Right lobe of liver (tissue), 6 donors: ENCODE results near the gene SENP8. TPM values are rescaled to one million over a fixed set of nuclear protein-coding genes. Genes with fewer than 3 reads are reported as not detected.
"Not testable (repeated sequence)": the region's sequence is repeated elsewhere in the genome, so short reads cannot be mapped to it uniquely, and the experiment has no call there.

Experiments
- ATAC-seq, 4 donors: fragments of 200-7000 bp; cut with Tn5 transposase; one replicate each; pipeline ENCODE4 v1.9.1; 2020; ENCODE audit warnings: mild to moderate bottlenecking in 4 of 4, moderate library complexity in 4 of 4
- DNase-seq, 3 donors: peaks; one replicate each; pipeline ENCODE4 v3.0.0-alpha.2; 2020
- H3K27ac ChIP-seq, 3 donors: fragments of 200-600 bp; one replicate each; pipeline ENCODE4 v1.8.0; 2022
- H3K27me3 ChIP-seq, 2 donors: fragments of 200-600 bp; one replicate each; pipeline ENCODE4 v1.8.0; 2022
- H3K36me3 ChIP-seq, 4 donors: fragments of 200-600 bp; sonication (generic) in 1 of 4; one replicate each; pipeline versions ENCODE4 v1.5.1 to v1.8.0; 2017 to 2022; ENCODE audit warnings: control low read depth in 1 of 4
- H3K4me1 ChIP-seq, 4 donors: fragments of 200-600 bp; sonication (generic) in 1 of 4; one replicate each; pipeline versions ENCODE4 v1.5.1 to v1.8.0; 2017 to 2022; ENCODE audit warnings: control low read depth in 1 of 4
- H3K4me3 ChIP-seq, 3 donors: fragments of 200-600 bp; one replicate each; pipeline ENCODE4 v1.8.0; 2022
- H3K9me3 ChIP-seq, 4 donors: fragments of 200-600 bp; sonication (generic) in 1 of 4; one replicate each; pipeline versions ENCODE4 v1.5.1 to v1.8.0; 2017 to 2022; ENCODE audit warnings: control low read depth in 1 of 4
- POLR2A ChIP-seq: fragments of 450-650 bp; IDR thresholded peaks from one replicate; pipeline ENCODE4 v1.6.1; 2017; ENCODE audit warnings: antibody characterized with exemption, mild to moderate bottlenecking
- WGBS: methylation state at CpG from one replicate; pipeline ENCODE4 v1.1.6; 2018; ENCODE audit warnings: low coverage, low lambda C conversion rate; ENCODE audit not compliant: insufficient coverage; ENCODE audit errors: missing lambda C conversion rate; 5-methylcytosine and 5-hydroxymethylcytosine counted together
- intact Hi-C, 2 donors: fragments of 100-400 bp; cut with DNase I; formaldehyde crosslinking; loops; one replicate each; pipeline versions ENCODE4 v1.11.2 to v1.14.1; 2022
- total RNA-seq, 6 experiments: library from RNA; depleted of rRNA in 2 of 6; stranded (reverse); fragments of >200 nt in 2 of 6; fragmentation: NEBNext Ultra II Directional in 3 of 6; extraction: Animal tissue kit (Norgen Biotek cat#: 25700) in 3 of 6; gene quantifications; one replicate each; pipeline versions ENCODE4 v1.1.0 to v1.2.4, GENCODE V29; 2016 to 2023
- TF ChIP-seq, protein P1 (sequence below), 4 donors: fragments of 200-600 bp in 3 of 4; fragments of 450-650 bp in 1 of 4; IDR thresholded peaks; one replicate each; pipeline versions ENCODE4 v1.5.1 to v1.8.0; 2016 to 2022; ENCODE audit warnings: antibody characterized with exemption in 4 of 4, mild to moderate bottlenecking in 2 of 4
- donor health status: DM: no; HTN: yes; CAD: no.
- donor health status: DM: no; HTN: no; CAD: no.
- donor health status: DM: no; HTN: no; CAD: no.
- donor health status: DM: no; HTN: yes; CAD: no.
- donor health status: DM: no; HTN: yes; CAD: no.

SENP8 gene
- total RNA-seq, 6 experiments from 2014 or later, result 0.61 to 2.6 (median 1.0) TPM

DNA sequence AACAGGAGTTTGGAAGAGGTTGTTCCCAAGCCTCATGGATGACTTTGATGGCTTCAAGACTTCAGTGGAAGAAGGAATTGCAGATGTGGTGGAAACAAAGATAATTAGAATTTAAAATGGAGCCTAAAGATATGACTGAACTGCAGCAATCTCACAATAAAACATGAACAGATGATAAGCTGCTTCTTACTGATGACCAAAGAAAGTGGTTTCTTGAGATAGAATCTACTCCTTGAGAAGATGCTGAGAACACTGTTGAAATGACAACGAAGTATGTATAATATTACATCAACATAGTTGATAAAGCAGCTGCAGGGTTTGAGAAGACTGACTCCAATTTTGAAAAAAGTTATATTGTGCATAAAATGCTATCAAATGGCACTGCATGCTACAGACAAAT lies 21.4 kb upstream of the SENP8 start:
- DNase-seq (no peak), ATAC-seq (no peak)
- Histone ChIP-seq H3K36me3 (no peaks in the 10 kb centered on the region), H3K4me1 (no peaks in the 10 kb centered on the region), H3K27me3 (no peaks in the 10 kb centered on the region), H3K9me3 (no peaks in the 10 kb centered on the region), H3K27ac (no peak overlapping the region), H3K4me3 (no peak overlapping the region)
- TF ChIP-seq, protein P1, sequence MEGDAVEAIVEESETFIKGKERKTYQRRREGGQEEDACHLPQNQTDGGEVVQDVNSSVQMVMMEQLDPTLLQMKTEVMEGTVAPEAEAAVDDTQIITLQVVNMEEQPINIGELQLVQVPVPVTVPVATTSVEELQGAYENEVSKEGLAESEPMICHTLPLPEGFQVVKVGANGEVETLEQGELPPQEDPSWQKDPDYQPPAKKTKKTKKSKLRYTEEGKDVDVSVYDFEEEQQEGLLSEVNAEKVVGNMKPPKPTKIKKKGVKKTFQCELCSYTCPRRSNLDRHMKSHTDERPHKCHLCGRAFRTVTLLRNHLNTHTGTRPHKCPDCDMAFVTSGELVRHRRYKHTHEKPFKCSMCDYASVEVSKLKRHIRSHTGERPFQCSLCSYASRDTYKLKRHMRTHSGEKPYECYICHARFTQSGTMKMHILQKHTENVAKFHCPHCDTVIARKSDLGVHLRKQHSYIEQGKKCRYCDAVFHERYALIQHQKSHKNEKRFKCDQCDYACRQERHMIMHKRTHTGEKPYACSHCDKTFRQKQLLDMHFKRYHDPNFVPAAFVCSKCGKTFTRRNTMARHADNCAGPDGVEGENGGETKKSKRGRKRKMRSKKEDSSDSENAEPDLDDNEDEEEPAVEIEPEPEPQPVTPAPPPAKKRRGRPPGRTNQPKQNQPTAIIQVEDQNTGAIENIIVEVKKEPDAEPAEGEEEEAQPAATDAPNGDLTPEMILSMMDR (IDR thresholded peaks at IDR 0.05), result no peak
- TF ChIP-seq POLR2A, result no peak
- intact Hi-C loops, result no loop called here
- WGBS, result 100% methylated on average over 1 of the region's 1 CpG

DNA sequence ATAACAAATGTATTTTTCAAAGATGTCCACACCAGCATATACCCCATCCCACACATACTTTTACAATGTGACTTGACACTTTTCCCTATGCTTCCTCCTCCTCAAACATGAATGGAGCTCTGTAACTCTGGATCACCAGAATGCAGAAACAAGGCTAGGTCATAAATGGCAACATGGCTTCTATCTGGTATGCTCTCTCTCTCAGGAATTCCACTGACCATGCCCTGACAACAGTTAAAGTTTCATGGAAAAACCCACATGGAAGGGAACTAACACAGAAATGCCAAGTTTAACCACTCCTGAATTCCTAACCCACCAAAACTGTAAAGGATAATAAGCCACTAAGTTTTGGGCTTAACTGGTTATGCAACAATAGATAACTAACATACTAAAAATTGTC lies 20.2 kb upstream of the SENP8 start:
- Histone ChIP-seq H3K4me3 (no peak overlapping the region), H3K27ac (no peak overlapping the region), H3K4me1 (no peaks in the 10 kb centered on the region), H3K9me3 (no peaks in the 10 kb centered on the region), H3K36me3 (no peaks in the 10 kb centered on the region), H3K27me3 (no peaks in the 10 kb centered on the region)
- intact Hi-C loops, result no loop called here
- TF ChIP-seq, protein P1 (IDR thresholded peaks at IDR 0.05), result no peak
- no peak for TF ChIP-seq POLR2A
- ATAC-seq (no peak), DNase-seq (no peak)

DNA sequence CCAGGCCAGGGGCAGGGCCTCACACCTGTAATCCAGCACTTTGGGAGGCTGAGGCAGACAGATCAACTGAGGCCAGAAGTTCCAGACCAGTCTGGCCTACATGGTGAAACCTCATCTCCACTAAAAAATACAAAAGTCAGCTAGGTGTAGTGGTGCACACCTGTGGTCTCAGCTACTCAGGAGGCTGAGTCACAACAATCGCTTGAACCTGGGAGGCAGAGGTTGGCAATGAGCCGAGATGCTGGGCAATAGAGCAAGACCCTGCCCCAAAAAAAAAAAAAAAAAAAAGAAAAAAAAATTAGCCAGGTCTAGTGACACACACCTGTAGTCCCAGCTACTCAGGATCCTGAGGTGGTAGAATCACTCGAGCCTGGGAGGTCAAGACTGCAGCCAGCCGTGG lies 19.0 kb upstream of the SENP8 start:
- DNase-seq (no peak), ATAC-seq (no peak)
- H3K36me3 ChIP-seq, result no peaks in the 10 kb centered on the region
- WGBS, result 84% methylated on average over 4 of the region's 4 CpGs
- TF ChIP-seq, protein P1 (IDR thresholded peaks at IDR 0.05), result no peak
- no peak for TF ChIP-seq POLR2A
- H3K9me3 ChIP-seq, result no peaks in the 10 kb centered on the region
- no peaks in the 10 kb centered on the region for H3K4me1 ChIP-seq
- H3K27me3 ChIP-seq, result no peaks in the 10 kb centered on the region
- no peak overlapping the region for H3K27ac ChIP-seq
- H3K4me3 ChIP-seq, result no peak overlapping the region
- intact Hi-C loops, result no loop called here

DNA sequence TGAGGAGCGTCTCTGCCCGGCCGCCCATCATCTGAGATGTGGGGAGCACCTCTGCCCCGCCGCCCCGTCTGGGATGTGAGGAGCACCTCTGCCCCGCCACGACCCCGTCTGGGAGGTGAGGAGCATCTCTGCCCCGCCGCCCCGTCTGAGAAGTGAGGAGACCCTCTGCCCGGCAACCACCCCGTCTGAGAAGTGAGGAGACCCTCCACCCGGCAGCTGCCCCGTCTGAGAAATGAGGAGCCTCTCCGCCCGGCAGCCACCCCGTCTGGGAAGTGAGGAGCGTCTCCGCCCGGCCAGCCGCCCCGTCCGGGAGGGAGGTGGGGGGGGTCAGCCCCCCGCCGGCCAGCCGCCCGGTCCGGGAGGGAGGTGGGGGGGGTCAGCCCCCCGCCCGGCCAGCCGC lies 17.7 kb upstream of the SENP8 start:
- H3K4me3 ChIP-seq, intact Hi-C loops, H3K4me1 ChIP-seq, H3K36me3 ChIP-seq, H3K27me3 ChIP-seq, H3K9me3 ChIP-seq, DNase-seq, H3K27ac ChIP-seq, ATAC-seq: not testable (repeated sequence)
- no CpG with 5 or more reads among the region's 33 CpGs for WGBS

DNA sequence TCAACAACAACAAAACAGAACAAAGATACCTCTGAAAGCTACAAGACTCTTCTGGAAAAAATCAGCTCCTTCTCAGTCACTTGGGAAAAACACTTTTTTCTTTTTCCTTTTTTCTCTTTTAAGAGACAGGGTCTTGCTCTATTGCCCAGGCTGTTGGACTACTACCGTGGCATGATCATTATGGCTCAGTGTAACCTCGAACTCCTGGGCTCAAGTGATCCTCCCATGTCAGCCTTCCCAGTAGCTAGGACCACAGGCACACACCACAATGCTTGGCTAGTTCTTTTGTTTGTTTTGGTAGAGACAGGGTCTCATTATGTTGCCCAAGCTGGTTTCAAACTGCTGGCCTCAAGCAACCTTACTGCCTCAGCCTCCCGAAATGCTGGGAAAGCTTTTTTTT lies 13.1 kb upstream of the SENP8 start:
- no peak for TF ChIP-seq POLR2A
- TF ChIP-seq, protein P1 (IDR thresholded peaks at IDR 0.05), result no peak
- Histone ChIP-seq H3K9me3 (no peaks in the 10 kb centered on the region), H3K36me3 (no peaks in the 10 kb centered on the region), H3K27ac (no peak overlapping the region), H3K4me1 (no peaks in the 10 kb centered on the region), H3K4me3 (no peak overlapping the region), H3K27me3 (no peaks in the 10 kb centered on the region)
- DNase-seq, result no peak
- no peak for ATAC-seq
- intact Hi-C loops, result no loop called here
- 95% methylated on average over 2 of the region's 3 CpGs for WGBS
